Islet precursor cell (in vitro differentiated cells): ENCODE data around the gene PLPP6.

ENCODE experiments used
- DNase-seq: peaks from one replicate; pipeline ENCODE4 v3.0.0-alpha.2; 2018

Gene PLPP6

GRCh38 chr9:4700932-4701331, 38.8 kb downstream of the PLPP6 start:
- DNase-seq, result no peak

DNA sequence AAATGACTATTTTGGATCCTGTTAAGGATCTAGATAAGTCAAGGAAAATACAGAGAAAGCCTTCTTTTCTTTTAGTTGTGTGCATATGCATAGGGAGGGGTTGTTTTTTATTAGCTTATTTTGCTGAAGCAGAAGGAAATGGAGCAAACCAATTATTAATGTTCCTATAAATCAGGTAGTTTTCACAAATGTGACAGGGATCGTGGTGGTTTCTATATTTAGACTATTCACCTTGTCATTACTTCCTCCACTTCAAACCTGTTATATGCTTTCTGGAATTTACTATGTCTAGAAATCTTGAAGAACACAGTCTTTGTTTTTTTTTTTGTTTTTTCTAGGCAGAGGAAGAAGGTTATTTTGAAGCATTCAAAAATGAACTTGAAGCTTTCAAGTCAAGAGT, 39.4 kb downstream of the PLPP6 start:
- no peak for DNase-seq

GRCh38 chr9:4704129-4704528, 42.0 kb downstream of the PLPP6 start:
- DNase-seq, result no peak

DNA sequence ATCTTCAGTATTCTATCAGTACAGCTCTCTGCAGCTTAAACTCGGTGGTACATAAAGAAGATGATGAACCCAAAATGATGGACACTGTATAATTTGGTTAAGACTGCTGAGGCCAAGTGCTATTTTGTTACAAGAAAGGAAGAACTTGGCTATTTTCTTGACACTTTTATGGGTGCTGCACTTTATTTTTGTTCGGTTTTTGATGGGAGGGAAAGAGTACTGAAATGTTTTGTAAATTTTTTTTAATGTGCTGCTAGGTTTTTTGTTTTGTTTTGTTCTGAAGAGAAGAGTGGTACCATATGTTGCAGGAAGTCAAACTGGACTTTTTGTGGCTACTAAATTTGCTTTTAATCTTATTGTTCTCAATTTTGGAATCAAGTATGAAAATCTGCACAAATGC, 43.9 kb downstream of the PLPP6 start:
- DNase-seq, result no peak

DNA sequence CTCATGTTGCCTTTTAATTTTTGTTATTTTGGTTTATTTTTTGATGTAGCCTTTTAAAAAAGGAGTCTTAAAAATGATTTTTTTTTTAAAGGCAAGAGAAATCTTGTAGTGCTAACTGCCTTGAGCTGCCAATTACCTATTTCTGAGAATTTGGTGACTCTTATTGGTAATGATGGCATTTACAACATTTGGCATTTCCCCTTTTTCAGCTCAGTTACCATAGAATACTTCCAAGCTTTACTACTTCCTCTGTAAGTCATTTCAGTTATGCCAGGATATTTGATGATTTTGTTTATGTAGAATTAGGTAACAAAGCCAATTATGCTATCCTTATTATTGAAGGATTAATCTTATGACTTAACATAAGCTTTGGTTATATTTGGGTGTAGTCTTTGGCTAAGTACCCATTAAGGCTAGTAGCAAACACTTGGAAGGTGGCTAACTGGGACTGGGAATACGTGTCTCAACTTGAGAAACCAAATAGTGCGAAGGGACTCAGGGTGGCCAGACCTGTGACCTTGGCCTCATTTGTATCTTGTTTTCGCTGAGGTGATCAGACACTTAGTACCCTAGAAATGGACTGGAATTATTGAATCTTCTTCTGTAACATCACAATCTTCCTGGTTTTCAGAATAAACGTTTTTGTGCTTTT, 45.0 kb downstream of the PLPP6 start:
- no peak for DNase-seq

DNA sequence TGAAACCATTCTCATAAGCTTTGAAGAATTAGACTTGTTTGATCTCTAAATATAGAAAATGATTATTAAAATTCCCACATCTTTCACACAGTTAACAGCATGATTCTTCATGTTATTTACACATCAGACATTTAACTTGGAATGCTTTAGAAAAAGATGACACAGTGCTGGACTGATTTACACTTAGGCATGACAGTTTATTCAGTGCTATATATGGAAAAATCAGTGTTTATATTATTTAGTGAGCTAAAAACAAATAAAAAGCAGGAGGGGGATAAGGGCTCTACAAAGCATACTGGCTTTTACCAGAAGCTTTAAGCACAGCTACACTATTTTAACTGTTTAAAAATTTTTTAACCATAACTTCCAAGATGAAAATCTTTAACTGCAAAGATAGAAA, 47.3 kb downstream of the PLPP6 start:
- DNase-seq, result no peak

DNA sequence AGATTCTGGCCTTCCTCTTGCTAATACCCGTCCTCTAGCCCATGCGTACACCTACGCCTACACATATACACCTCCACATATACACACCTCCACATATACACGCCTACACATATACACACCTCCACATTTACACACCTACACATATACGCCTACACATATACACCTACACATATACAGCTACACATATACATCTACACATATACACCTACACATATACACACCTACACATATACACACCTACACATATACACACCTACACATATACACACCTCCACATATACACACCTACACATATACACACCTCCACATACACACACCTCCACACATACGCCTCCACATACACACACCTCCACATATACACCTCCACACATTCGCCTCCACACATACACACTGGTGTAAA, 51.8 kb downstream of the PLPP6 start:
- no peak for DNase-seq

DNA sequence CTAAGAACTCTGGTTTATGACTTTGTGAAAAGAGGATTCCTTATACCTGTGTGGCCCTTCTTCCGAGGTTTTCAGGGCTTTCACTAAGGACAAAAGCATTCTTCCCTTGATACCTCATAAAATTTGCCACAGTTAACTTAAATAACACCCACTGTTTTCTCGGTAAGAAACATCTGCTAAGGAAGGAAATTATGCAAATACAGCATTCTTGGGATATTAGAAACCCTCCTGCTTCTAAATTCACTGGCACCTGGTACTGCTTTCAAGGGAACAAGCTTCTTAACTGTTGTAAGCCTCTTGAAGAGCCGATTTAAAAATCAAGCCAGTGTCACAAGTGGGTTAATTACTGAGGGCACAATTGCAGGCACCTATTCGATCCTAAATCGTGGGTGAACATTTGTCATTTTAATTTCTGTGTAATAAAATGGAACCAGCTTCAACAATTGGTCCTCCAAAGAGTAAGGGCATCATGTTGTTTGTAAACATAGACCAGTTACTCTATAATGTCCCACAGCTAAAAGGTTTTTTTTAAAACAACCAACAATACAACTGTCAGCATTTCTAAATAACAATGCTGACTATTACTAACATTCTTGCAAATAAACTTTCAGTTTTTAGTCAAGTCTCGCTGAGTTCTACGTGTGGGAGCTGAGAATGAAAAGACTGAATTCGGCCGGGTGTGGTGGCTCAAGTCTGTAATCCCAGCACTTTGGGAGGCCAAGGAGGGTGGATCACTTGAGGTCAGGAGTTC, 52.3 kb downstream of the PLPP6 start:
- DNase-seq, result no peak
